Heart left ventricle (tissue), 16 donors: ENCODE measurements around the gene GJA9. TPM values are rescaled to one million over a fixed set of nuclear protein-coding genes. Genes with fewer than 3 reads are reported as not detected.

ENCODE experiments used
- ATAC-seq, 4 donors: fragments of 200-7000 bp; cut with Tn5 transposase; one replicate each; pipeline ENCODE4 v1.9.1; 2020 to 2022; ENCODE audit warnings: moderate library complexity in 4 of 4, mild to moderate bottlenecking in 3 of 4, moderate number of reproducible peaks in 1 of 4
- DNase-seq, 5 donors: peaks; one replicate each; pipeline ENCODE4 v3.0.0-alpha.2; 2020
- H3K27ac ChIP-seq, 12 donors: fragments of 200-600 bp; sonication (generic) in 4 of 12; one replicate each; pipeline versions ENCODE4 v1.5.0 to v1.8.0; 2016 to 2022; ENCODE audit warnings: mild to moderate bottlenecking in 2 of 12
- H3K27me3 ChIP-seq, 9 donors: fragments of 200-600 bp; sonication (generic) in 2 of 9; one replicate each; pipeline versions ENCODE4 v1.5.1 to v1.8.0; 2016 to 2022; ENCODE audit warnings: mild to moderate bottlenecking in 3 of 9
- H3K36me3 ChIP-seq, 9 donors: fragments of 200-600 bp; sonication (generic) in 2 of 9; one replicate each; pipeline versions ENCODE4 v1.5.0 to v1.8.0; 2018 to 2022; ENCODE audit warnings: mild to moderate bottlenecking in 2 of 9
- H3K4me1 ChIP-seq, 12 donors: fragments of 200-600 bp; sonication (generic) in 4 of 12; one replicate each; pipeline versions ENCODE4 v1.5.0 to v1.8.0; 2016 to 2022; ENCODE audit warnings: mild to moderate bottlenecking in 3 of 12
- H3K4me3 ChIP-seq, 12 donors: fragments of 200-600 bp; sonication (generic) in 4 of 12; one replicate each; pipeline versions ENCODE4 v1.5.0 to v1.8.0; 2017 to 2022; ENCODE audit warnings: mild to moderate bottlenecking in 9 of 12, moderate library complexity in 4 of 12
- H3K9me3 ChIP-seq, 12 donors: fragments of 200-600 bp; sonication (generic) in 4 of 12; one replicate each; pipeline versions ENCODE4 v1.5.0 to v1.8.0; 2016 to 2022; ENCODE audit warnings: mild to moderate bottlenecking in 1 of 12
- POLR2A ChIP-seq, 2 donors: fragments of 450-650 bp; IDR thresholded peaks; one replicate each; pipeline ENCODE4 v1.6.1; 2017; ENCODE audit warnings: antibody characterized with exemption in 2 of 2, mild to moderate bottlenecking in 2 of 2, moderate library complexity in 2 of 2
- WGBS, 4 donors: extraction: QIAGEN DNeasy Blood & Tissue Kit in 2 of 4; methylation state at CpG; one replicate each; pipeline versions ENCODE4 v1.1.5 to v1.1.7; 2013 to 2018; 5-methylcytosine and 5-hydroxymethylcytosine counted together
- intact Hi-C, 10 donors: fragments of 100-400 bp; cut with DNase I; formaldehyde crosslinking; loops; one replicate each; pipeline versions ENCODE4 v1.11.1 to v1.14.2; 2022
- polyA plus RNA-seq, 2 donors: library from polyadenylated mRNA; stranded (reverse); fragments of 200-250 nt; gene quantifications; one replicate each; pipeline ENCODE4 v1.2.3, GENCODE V29; 2013
- total RNA-seq, 9 donors: library from RNA; depleted of rRNA in 2 of 9; stranded (reverse); fragments of >200 nt in 2 of 9; fragmentation: NEBNext Ultra II Directional in 3 of 9; extraction: Animal tissue kit (Norgen Biotek cat#: 25700) in 3 of 9; gene quantifications; one replicate each; pipeline versions ENCODE4 v1.1.0 to v1.2.4, GENCODE V29; 2016 to 2023
- TF ChIP-seq, protein P1 (sequence below), 12 donors: fragments of 200-600 bp; sonication (generic) in 4 of 12; IDR thresholded peaks; one replicate each; pipeline versions ENCODE4 v1.5.0 to v1.8.0; 2018 to 2022; ENCODE audit warnings: antibody characterized with exemption in 12 of 12, mild to moderate bottlenecking in 5 of 12
- donor health status: ischemic (EF 13 %, LVEDD 7.1; RV severe dilation, severe dysfunction).
- donor health status: healthy with polysubstance abuse.
- donor health status: DM: no; HTN: yes; CAD: no.
- donor health status: DM: no; HTN: no; CAD: no.
- donor health status: ischemic (EF 25% LVEDD 6.9; RV normal size, moderate dysfunction).
- donor health status: ischemic (EF 25% LVEDD 5.7; RV mildly dilated, moderate dysfunction).
- donor health status: healthy.
- donor health status: DM: yes; HTN: yes; CAD: no.
- donor health status: ischemic (EF 35%, LVEDD 5.7; RV mildly dilated, moderate dysfunction).
- donor health status: nonischemic (EF 11% LVEDD 7.7; RV severe dilation, severe dysfunction).
- donor health status: DM: yes; HTN: yes; CAD: no.
- donor health status: PGD.
- donor health status: ischemic (EF 29% LVEDD 5.4; RV normal size, mild dysfunction).
- donor health status: nonischemic (EF 23%, LVEDD 6.1; RV moderate dilation, normal function).

The GJA9 gene
- total and polyA plus RNA-seq, 11 donors = 0.11 TPM; not detected in 10

DNA sequence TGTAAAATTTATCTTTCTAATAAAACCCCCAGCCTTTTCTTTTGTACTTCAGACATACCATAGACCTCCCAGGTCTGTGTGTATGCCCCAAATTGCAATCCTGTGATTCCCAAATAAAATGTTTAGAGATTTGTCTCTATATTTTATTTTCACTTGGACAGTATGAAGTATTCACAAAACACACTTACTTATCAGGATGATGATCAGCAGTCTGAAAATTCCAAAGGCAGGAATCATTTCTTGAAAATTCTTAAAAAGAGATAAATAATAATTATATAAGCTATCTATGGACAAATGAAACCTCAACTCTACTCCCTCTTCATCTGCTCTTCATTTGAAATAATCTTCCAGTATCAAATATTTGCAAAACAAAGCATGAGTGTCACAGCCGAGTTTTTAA, 11.6 kb upstream of the GJA9 start:
- intact Hi-C loops = no loop called here
- no peak for TF ChIP-seq POLR2A (IDR thresholded peaks at IDR 0.05)
- TF ChIP-seq, protein P1, sequence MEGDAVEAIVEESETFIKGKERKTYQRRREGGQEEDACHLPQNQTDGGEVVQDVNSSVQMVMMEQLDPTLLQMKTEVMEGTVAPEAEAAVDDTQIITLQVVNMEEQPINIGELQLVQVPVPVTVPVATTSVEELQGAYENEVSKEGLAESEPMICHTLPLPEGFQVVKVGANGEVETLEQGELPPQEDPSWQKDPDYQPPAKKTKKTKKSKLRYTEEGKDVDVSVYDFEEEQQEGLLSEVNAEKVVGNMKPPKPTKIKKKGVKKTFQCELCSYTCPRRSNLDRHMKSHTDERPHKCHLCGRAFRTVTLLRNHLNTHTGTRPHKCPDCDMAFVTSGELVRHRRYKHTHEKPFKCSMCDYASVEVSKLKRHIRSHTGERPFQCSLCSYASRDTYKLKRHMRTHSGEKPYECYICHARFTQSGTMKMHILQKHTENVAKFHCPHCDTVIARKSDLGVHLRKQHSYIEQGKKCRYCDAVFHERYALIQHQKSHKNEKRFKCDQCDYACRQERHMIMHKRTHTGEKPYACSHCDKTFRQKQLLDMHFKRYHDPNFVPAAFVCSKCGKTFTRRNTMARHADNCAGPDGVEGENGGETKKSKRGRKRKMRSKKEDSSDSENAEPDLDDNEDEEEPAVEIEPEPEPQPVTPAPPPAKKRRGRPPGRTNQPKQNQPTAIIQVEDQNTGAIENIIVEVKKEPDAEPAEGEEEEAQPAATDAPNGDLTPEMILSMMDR (IDR thresholded peaks at IDR 0.05) = no peak
- ATAC-seq = no peak
- no peaks in the 10 kb centered on the region for H3K4me1 ChIP-seq
- H3K27me3 ChIP-seq = no peaks in the 10 kb centered on the region
- 79 to 84% (median 81%) methylated on average over 1 of the region's 1 CpG for WGBS, 4 donors
- no peak overlapping the region for H3K27ac ChIP-seq
- H3K36me3 ChIP-seq = peaks cover 0 to 2% (median 0%) of the 10 kb centered on the region in 9 donors
- no peak for DNase-seq
- H3K4me3 ChIP-seq = no peak overlapping the region
- no peaks in the 10 kb centered on the region for H3K9me3 ChIP-seq

DNA sequence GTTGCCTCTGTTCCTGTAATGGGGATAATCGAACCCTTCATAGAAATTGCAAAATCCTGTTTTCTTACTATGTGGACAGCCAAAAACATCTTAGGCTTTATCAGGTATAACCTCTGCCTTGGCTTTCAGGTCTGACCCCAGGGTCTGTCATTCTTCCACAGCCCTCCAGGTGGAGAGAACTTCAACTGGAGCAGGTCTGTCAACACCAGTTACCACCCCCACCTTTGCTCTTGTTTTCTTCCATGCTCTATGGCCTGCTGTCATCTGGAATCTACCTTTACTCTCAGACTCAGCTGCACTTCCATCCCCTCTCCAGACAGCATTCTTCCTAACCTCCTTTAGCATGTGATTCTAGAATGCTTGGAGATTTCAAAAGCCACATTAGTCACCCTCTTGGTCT, 10.4 kb upstream of the GJA9 start:
- intact Hi-C loops = no loop called here
- DNase-seq (no peak), ATAC-seq (no peak)
- H3K9me3 ChIP-seq = no peaks in the 10 kb centered on the region
- TF ChIP-seq, protein P1 (IDR thresholded peaks at IDR 0.05) = no peak
- no peak for TF ChIP-seq POLR2A (IDR thresholded peaks at IDR 0.05)
- 84 to 100% (median 88%) methylated on average over 1 of the region's 1 CpG for WGBS, 4 donors
- H3K4me1 ChIP-seq = no peaks in the 10 kb centered on the region
- H3K4me3 ChIP-seq = no peak overlapping the region
- H3K27ac ChIP-seq = no peak overlapping the region
- peaks cover 0 to 2% (median 0%) of the 10 kb centered on the region in 9 donors for H3K36me3 ChIP-seq
- no peaks in the 10 kb centered on the region for H3K27me3 ChIP-seq

DNA sequence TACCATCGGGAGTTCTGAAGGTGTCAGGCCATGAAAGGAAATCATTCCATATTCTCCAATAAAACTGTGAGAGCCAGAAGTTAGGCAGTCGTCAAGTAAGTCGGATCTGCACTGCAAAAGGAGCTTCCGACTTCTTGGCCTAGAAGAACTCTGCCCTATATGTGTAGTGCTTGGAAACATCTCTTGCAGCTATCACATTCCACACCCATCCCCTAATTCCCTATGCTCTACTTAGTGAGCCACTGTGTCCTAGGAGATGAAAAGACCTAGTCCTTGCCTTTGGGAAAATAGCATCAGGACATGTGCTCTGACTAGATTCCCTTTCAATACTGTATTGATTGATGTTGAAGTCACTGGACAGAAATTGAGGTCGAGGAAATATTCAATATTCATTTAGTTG, 8.2 kb upstream of the GJA9 start:
- intact Hi-C loops = no loop called here
- Histone ChIP-seq H3K27ac (no peak overlapping the region), H3K4me1 (no peaks in the 10 kb centered on the region), H3K27me3 (no peaks in the 10 kb centered on the region), H3K36me3 (peaks cover 0 to 2% (median 0%) of the 10 kb centered on the region in 9 donors), H3K9me3 (no peaks in the 10 kb centered on the region), H3K4me3 (no peak overlapping the region)
- TF ChIP-seq, protein P1 (IDR thresholded peaks at IDR 0.05) = no peak
- TF ChIP-seq POLR2A (IDR thresholded peaks at IDR 0.05) = no peak
- 70 to 90% (median 77%) methylated on average over 5 of the region's 5 CpGs for WGBS, 4 donors
- no peak for DNase-seq
- no peak for ATAC-seq

DNA sequence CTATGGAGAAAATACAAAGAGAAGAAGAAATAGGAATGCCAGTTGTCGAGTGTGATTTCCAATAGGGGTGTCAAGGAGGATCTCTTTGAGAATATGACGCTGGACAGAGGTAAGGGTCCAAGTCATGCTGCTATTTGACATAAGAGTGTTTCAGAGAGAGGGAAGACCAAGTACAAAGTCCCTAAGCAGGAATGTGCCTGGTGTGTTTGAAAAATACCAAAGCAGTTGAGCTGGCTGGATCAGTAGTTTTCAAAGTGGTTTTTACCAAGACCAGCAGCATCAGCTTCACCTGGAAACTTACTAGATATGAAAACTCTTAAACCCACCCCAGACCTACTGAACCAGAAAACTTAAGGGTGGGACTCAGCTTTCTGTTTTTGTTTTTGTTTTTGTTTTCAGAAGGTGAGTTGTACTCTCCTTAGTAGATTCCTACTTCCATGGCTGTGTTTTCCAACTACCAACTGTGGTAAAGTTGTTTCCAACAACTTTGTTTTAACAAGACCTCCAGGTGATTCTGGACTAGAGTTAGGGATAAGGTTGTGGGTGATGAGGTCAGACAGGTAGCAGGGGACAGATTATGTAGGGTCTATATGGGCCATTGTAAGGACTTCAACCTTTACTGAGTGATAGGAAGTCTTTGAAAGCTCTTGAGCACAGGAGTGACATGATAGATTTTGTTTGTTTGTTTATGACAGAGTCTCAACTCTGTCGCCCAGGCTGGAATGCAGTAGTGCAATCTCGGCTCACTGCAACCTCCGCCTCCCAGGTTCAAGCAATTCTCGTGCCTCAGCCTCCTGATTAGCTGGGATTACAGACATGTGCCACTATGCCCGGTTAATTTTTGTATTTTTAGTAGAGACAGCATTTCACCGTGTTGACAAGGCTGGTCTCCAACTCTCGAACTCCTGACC, 7.3 kb upstream of the GJA9 start:
- Histone ChIP-seq H3K27me3 (no peaks in the 10 kb centered on the region), H3K27ac (no peak overlapping the region), H3K36me3 (peaks cover 0 to 2% (median 0%) of the 10 kb centered on the region in 9 donors), H3K9me3 (no peaks in the 10 kb centered on the region), H3K4me3 (no peak overlapping the region), H3K4me1 (no peaks in the 10 kb centered on the region)
- DNase-seq (no peak), ATAC-seq (no peak)
- WGBS, 4 donors = 84 to 90% (median 89%) methylated on average over 9 of the region's 9 CpGs
- intact Hi-C loops = no loop called here
- TF ChIP-seq, protein P1 (IDR thresholded peaks at IDR 0.05) = no peak
- TF ChIP-seq POLR2A (IDR thresholded peaks at IDR 0.05) = no peak
